CD4-positive, alpha-beta T cell (primary cell): ENCODE measurements around the gene MAP3K5. TPM values are rescaled to one million over a fixed set of nuclear protein-coding genes. Genes with fewer than 3 reads are reported as not detected.

Experiments used
- ATAC-seq: fragments of 200-7000 bp; cut with Tn5 transposase; one replicate; pipeline ENCODE4 v1.10.0; 2022; ENCODE audit warnings: mild to moderate bottlenecking; ENCODE audit not compliant: poor library complexity
- CTCF ChIA-PET: fragments of 350-600 bp; sonication (Branson Sonifier 250); formaldehyde crosslinking; loops from one replicate; lab custom pipeline; 2021; ENCODE audit warnings: antibody characterized with exemption, inconsistent platforms; lab: Charles Lee
- POLR2A ChIA-PET: fragments of 350-600 bp; sonication (Branson Sonifier 250); formaldehyde crosslinking; loops from one replicate; lab custom pipeline; 2021; ENCODE audit warnings: antibody characterized with exemption, inconsistent platforms; lab: Charles Lee
- DNase-seq, 14 experiments: peaks; one replicate each; pipeline ENCODE4 v3.0.0-alpha.2; 2013 to 2020; ENCODE audit warnings: mixed read lengths in 2 of 14
- H3K27ac ChIP-seq, 2 donors: one replicate each; pipeline versions ENCODE4 v1.5.1 to v1.7.0; 2013; ENCODE audit warnings: low read length in 2 of 2, low read depth in 1 of 2, mild to moderate bottlenecking in 1 of 2
- H3K27me3 ChIP-seq, 2 experiments: 1 replicate in 1 of 2; 2 replicates in 1 of 2; pipeline versions ENCODE4 v1.6.1 to v1.7.0; 2013; ENCODE audit warnings: low read length in 2 of 2, control low read depth in 1 of 2, mild to moderate bottlenecking in 1 of 2, moderate library complexity in 1 of 2; ENCODE audit not compliant: insufficient read depth in 2 of 2, control insufficient read depth in 1 of 2
- H3K36me3 ChIP-seq: one replicate; pipeline ENCODE4 v1.6.1; 2013; ENCODE audit warnings: low read length, control low read depth; ENCODE audit not compliant: insufficient read depth
- H3K4me1 ChIP-seq: one replicate; pipeline ENCODE4 v1.6.1; 2013; ENCODE audit warnings: low read length, control low read depth; ENCODE audit not compliant: insufficient read depth
- H3K4me3 ChIP-seq: one replicate; pipeline ENCODE4 v1.5.1; 2013; ENCODE audit warnings: mild to moderate bottlenecking, low read length, moderate library complexity
- H3K9me3 ChIP-seq, 2 experiments: 1 replicate in 1 of 2; 2 replicates in 1 of 2; pipeline versions ENCODE4 v1.6.1 to v1.7.0; 2013; ENCODE audit warnings: low read length in 2 of 2, mild to moderate bottlenecking in 2 of 2, control low read depth in 1 of 2, moderate library complexity in 1 of 2; ENCODE audit not compliant: control insufficient read depth in 1 of 2, insufficient read depth in 1 of 2
- H3K27ac Mint-ChIP-seq: one replicate; pipeline ENCODE4 v1.8.0; 2020; ENCODE audit warnings: mixed read lengths
- H3K27me3 Mint-ChIP-seq: one replicate; pipeline ENCODE4 v1.8.0; 2021; ENCODE audit warnings: mixed read lengths
- H3K36me3 Mint-ChIP-seq: one replicate; pipeline ENCODE4 v1.8.0; 2021; ENCODE audit warnings: low read depth, mixed read lengths
- H3K4me1 Mint-ChIP-seq: one replicate; pipeline ENCODE4 v1.8.0; 2021; ENCODE audit warnings: low read depth, mixed read lengths
- H3K4me3 Mint-ChIP-seq: one replicate; pipeline ENCODE4 v1.8.0; 2020; ENCODE audit warnings: mild to moderate bottlenecking, mixed read lengths
- H3K9me3 Mint-ChIP-seq: one replicate; pipeline ENCODE4 v1.8.0; 2020; ENCODE audit warnings: mixed read lengths
- intact Hi-C, 2 experiments: fragments of 100-400 bp; cut with DNase I in 1 of 2; cut with micrococcal nuclease in 1 of 2; formaldehyde crosslinking; loops; one replicate each; pipeline versions ENCODE4 v1.15.1 to v1.9.0; 2023 to 2025; cut with DNase I, micrococcal nuclease
- total RNA-seq, 174 experiments: library from RNA in 2 of 174; stranded (reverse) in 2 of 174; gene quantifications; one replicate each; pipeline ENCODE4 v1.2.3 and lab custom pipeline; 2021 to 2026
- TF ChIP-seq, protein P1 (sequence below): fragments of 200-600 bp; IDR thresholded peaks from one replicate; pipeline ENCODE4 v1.8.0; 2022; ENCODE audit warnings: antibody characterized with exemption, mild to moderate bottlenecking

MAP3K5 gene
- total RNA-seq, 2 experiments from 2014 or later: 12.9 to 14.1 TPM

DNA sequence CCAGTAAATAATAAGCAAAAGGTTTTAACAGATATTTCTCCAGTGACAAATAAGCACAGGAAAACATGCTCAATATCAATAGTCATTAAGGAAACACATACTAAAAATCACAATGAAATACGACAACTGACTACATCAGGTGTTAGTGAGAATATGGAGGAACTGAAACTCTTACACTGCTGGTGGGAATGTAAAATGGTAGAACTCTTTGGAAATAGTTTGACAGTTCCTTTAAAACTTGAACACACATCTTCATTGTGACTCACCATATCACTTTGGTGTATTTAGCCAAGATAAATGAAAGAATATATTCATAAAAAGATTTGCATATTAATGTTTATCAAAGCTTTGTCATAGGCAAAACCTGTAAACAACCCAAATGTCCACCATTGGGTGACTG lies 11.3 kb upstream of the MAP3K5 start:
- intact Hi-C loops: no loop called here
- Histone ChIP-seq H3K9me3 (no peaks in the 10 kb centered on the region), H3K4me1 (no peaks in the 10 kb centered on the region), H3K27me3 (no peaks in the 10 kb centered on the region), H3K4me3 (no peak overlapping the region), H3K27ac (no peak overlapping the region), H3K36me3 (no peaks in the 10 kb centered on the region)
- no peaks in the 10 kb centered on the region for H3K4me1 Mint-ChIP-seq
- H3K27me3 Mint-ChIP-seq: no peaks in the 10 kb centered on the region
- H3K9me3 Mint-ChIP-seq: no peaks in the 10 kb centered on the region
- H3K27ac Mint-ChIP-seq: no peak overlapping the region
- ATAC-seq (no peak), DNase-seq (no peak)
- POLR2A ChIA-PET: interaction anchor here (0.6 kb wide), 1 partner anchor 1201 kb away, joined by 3 read pairs; no protein-coding TSS in a partner anchor
- TF ChIP-seq, protein P1, sequence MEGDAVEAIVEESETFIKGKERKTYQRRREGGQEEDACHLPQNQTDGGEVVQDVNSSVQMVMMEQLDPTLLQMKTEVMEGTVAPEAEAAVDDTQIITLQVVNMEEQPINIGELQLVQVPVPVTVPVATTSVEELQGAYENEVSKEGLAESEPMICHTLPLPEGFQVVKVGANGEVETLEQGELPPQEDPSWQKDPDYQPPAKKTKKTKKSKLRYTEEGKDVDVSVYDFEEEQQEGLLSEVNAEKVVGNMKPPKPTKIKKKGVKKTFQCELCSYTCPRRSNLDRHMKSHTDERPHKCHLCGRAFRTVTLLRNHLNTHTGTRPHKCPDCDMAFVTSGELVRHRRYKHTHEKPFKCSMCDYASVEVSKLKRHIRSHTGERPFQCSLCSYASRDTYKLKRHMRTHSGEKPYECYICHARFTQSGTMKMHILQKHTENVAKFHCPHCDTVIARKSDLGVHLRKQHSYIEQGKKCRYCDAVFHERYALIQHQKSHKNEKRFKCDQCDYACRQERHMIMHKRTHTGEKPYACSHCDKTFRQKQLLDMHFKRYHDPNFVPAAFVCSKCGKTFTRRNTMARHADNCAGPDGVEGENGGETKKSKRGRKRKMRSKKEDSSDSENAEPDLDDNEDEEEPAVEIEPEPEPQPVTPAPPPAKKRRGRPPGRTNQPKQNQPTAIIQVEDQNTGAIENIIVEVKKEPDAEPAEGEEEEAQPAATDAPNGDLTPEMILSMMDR: no peak
- CTCF ChIA-PET: interaction anchor here (1.1 kb wide), 1 partner anchor 20 kb away, joined by 3 read pairs; no protein-coding TSS in a partner anchor
- no peak overlapping the region for H3K4me3 Mint-ChIP-seq
- H3K36me3 Mint-ChIP-seq: no peaks in the 10 kb centered on the region

DNA sequence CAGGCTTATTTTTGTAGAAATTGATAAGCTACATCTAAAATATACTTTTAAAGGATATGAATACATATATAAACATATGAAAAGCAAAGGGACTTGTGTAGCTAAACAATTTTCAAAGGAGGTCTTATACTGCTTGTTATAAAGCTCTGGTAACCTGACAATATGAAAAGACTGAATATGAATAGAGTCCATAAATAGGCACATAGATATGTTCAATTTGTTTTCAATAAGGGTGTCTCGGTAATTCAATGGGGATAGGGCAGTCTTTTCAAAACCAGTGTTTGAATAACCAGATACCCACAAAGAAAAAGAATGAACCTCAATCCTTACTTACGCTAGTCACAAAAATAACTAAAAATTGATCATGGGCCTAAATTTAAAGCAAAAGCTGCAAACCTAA lies 9.3 kb upstream of the MAP3K5 start:
- no peaks in the 10 kb centered on the region for H3K36me3 ChIP-seq
- no peak overlapping the region for H3K27ac ChIP-seq
- DNase-seq (no peak), ATAC-seq (no peak)
- H3K4me1 ChIP-seq: no peaks in the 10 kb centered on the region
- H3K27me3 ChIP-seq: no peaks in the 10 kb centered on the region
- no peaks in the 10 kb centered on the region for H3K27me3 Mint-ChIP-seq
- intact Hi-C loops: no loop called here
- H3K4me1 Mint-ChIP-seq: no peaks in the 10 kb centered on the region
- no peaks in the 10 kb centered on the region for H3K36me3 Mint-ChIP-seq
- no peak overlapping the region for H3K27ac Mint-ChIP-seq
- no peaks in the 10 kb centered on the region for H3K9me3 Mint-ChIP-seq
- TF ChIP-seq, protein P1: no peak
- H3K4me3 Mint-ChIP-seq: no peak overlapping the region
- H3K9me3 ChIP-seq: no peaks in the 10 kb centered on the region
- POLR2A ChIA-PET: no interaction called here
- no peak overlapping the region for H3K4me3 ChIP-seq
- CTCF ChIA-PET: interaction anchor here (1.4 kb wide), 1 partner anchor 9 kb away, joined by 10 read pairs; the partner anchor contains the start of gene MAP3K5

DNA sequence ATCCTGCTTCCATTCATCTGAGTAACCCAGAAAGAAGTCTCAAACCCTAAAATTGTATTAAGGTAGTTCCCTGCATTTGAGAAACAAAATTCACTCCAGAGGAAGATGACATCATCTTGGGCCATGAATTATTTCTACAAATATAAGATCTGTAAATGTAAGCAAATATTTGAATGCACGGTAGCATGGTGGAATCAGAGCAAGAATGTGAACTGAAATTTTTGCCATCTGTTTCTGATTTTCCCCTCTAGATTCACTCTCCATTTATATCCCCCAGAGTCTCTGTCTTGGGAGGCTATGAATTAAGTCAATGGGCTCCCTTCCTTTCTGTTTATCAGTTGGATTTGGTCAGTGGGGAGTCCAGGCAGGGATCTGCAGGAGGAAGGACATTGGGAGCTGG lies 5.8 kb upstream of the MAP3K5 start:
- Mint-ChIP-seq H3K4me3 (no peak overlapping the region), H3K36me3 (no peaks in the 10 kb centered on the region), H3K9me3 (no peaks in the 10 kb centered on the region), H3K27me3 (no peaks in the 10 kb centered on the region), H3K27ac (no peak overlapping the region), H3K4me1 (peaks cover 6% of the 10 kb centered on the region)
- H3K27me3 ChIP-seq: no peaks in the 10 kb centered on the region
- TF ChIP-seq, protein P1: no peak
- ATAC-seq (no peak), DNase-seq (no peak)
- H3K4me1 ChIP-seq: peaks cover 6% of the 10 kb centered on the region
- intact Hi-C loops: loop anchor here (10.0 kb wide), 2 partner anchors 83 to 513 kb away; partner anchors contain the start of gene BCLAF1 (in 2 of the 2)
- H3K9me3 ChIP-seq: no peaks in the 10 kb centered on the region
- no peak overlapping the region for H3K4me3 ChIP-seq
- no peaks in the 10 kb centered on the region for H3K36me3 ChIP-seq
- POLR2A ChIA-PET: no interaction called here
- CTCF ChIA-PET: interaction anchor here (0.5 kb wide), 1 partner anchor 164 kb away, joined by 3 read pairs; no protein-coding TSS in a partner anchor
- no peak overlapping the region for H3K27ac ChIP-seq
